K562 (cell line): ENCODE results near the gene SPAG17. TPM values are rescaled to one million over a fixed set of nuclear protein-coding genes. Genes with fewer than 3 reads are reported as not detected.

ENCODE experiments used
- ATAC-seq: fragments of 200-7000 bp; cut with Tn5 transposase; 3 replicates; pipeline ENCODE4 v1.9.1; 2020; ENCODE audit warnings: moderate library complexity
- BruUV-seq: library from RNA; stranded (reverse); fragments of 400-500 nt; replicated peaks from 2 replicates; lab custom pipeline; 2021; lab: Mats Ljungman, UMichigan
- CTCF ChIA-PET: fragments of 300-600 bp; formaldehyde crosslinking; extraction: SDS; loops from one replicate; lab custom pipeline; 2021; ENCODE audit warnings: low intra/inter-chr PET ratio; lab: Yijun Ruan, JAX
- POLR2A ChIA-PET: fragments of 300-600, 350-650 bp; sonication (Branson Sonifier 250); formaldehyde crosslinking; extraction: SDS; loops from one replicate; lab custom pipeline; 2021; ENCODE audit warnings: antibody characterized with exemption, inconsistent platforms; lab: Yijun Ruan, JAX
- DNase-seq, 4 experiments: peaks; one replicate each; pipeline versions ENCODE4 v3.0.0 to v3.0.0-alpha.2; 2011 to 2018; ENCODE audit warnings: low spot score in 3 of 4, mixed read lengths in 3 of 4; ENCODE audit errors: extremely low read depth in 1 of 4
- FAIRE-seq: peaks from 2 replicates; lab custom pipeline; 2011; peaks lifted over from hg19 to GRCh38; lab: Jason Lieb, UNC
- H2AFZ ChIP-seq: 2 replicates; pipeline ENCODE4 v1.6.0; 2011; ENCODE audit warnings: low read depth, low read length, control low read depth, inconsistent platforms
- H3K27ac ChIP-seq: fragments of 200-600 bp; 3 replicates; pipeline ENCODE4 v1.8.0; 2011; ENCODE audit warnings: low read depth, mild to moderate bottlenecking, control low read depth, inconsistent platforms, low read length, moderate library complexity, mixed read lengths; ENCODE audit errors: extremely low read depth
- H3K27me3 ChIP-seq, 2 experiments: fragments of 300-600 bp in 1 of 2; 2 replicates in 1 of 2; 3 replicates in 1 of 2; pipeline versions ENCODE4 v1.6.0 to v1.8.0; 2011; ENCODE audit warnings: inconsistent platforms in 2 of 2, low read length in 2 of 2, mild to moderate bottlenecking in 1 of 2, mixed read lengths in 1 of 2, moderate library complexity in 1 of 2; ENCODE audit not compliant: control insufficient read depth in 2 of 2, insufficient read depth in 2 of 2
- H3K36me3 ChIP-seq: fragments of 300-600 bp; 3 replicates; pipeline ENCODE4 v1.8.0; 2011; ENCODE audit warnings: mild to moderate bottlenecking, low read length, inconsistent platforms; ENCODE audit not compliant: control insufficient read depth, insufficient read depth
- H3K4me1 ChIP-seq, 2 experiments: fragments of 200-600 bp in 1 of 2; replicated peaks in 1 of 2; 2 replicates in 1 of 2; 3 replicates in 1 of 2; pipeline versions ENCODE4 v1.5.1 to v1.8.0; 2011; ENCODE audit warnings: inconsistent platforms in 2 of 2, low read length in 2 of 2, mild to moderate bottlenecking in 1 of 2, mixed read lengths in 1 of 2, moderate library complexity in 1 of 2; ENCODE audit not compliant: control insufficient read depth in 2 of 2, insufficient read depth in 2 of 2
- H3K4me2 ChIP-seq: 2 replicates; pipeline ENCODE4 v1.6.1; 2011; ENCODE audit warnings: low read length, control low read depth, inconsistent platforms, mixed read lengths; ENCODE audit not compliant: insufficient read depth
- H3K4me3 ChIP-seq: fragments of 200-600 bp; sonication (generic), shearing (Covaris generic); 2 replicates; pipeline ENCODE4 v1.5.1; 2016; ENCODE audit warnings: control low read depth, inconsistent platforms
- H3K79me2 ChIP-seq: fragments of 200-600 bp; 3 replicates; pipeline ENCODE4 v1.8.0; 2011; ENCODE audit warnings: low read length, inconsistent platforms; ENCODE audit not compliant: control insufficient read depth, insufficient read depth
- H3K9ac ChIP-seq, 2 experiments: 2 replicates each; pipeline versions ENCODE4 v1.6.0 to v1.6.1; 2011; ENCODE audit warnings: low read depth in 2 of 2, low read length in 2 of 2, control low read depth in 1 of 2, inconsistent platforms in 1 of 2, mild to moderate bottlenecking in 1 of 2, mixed read lengths in 1 of 2; ENCODE audit not compliant: insufficient read depth in 1 of 2
- H3K9me1 ChIP-seq: one replicate; pipeline ENCODE4 v1.6.0; 2011; ENCODE audit warnings: inconsistent platforms, mild to moderate bottlenecking, low read length, moderate library complexity; ENCODE audit not compliant: control insufficient read depth, insufficient read depth
- H3K9me3 ChIP-seq: replicated peaks from 2 replicates; pipeline ENCODE4 v1.5.1; 2011; ENCODE audit warnings: low read depth, low read length, inconsistent platforms; ENCODE audit not compliant: control insufficient read depth, insufficient read depth
- H4K20me1 ChIP-seq: replicated peaks from 2 replicates; pipeline ENCODE4 v1.6.1; 2011; ENCODE audit warnings: low read length, inconsistent platforms, mixed read lengths; ENCODE audit not compliant: control insufficient read depth, insufficient read depth
- BCL6 ChIP-seq: fragments of 250-450 bp; sonication (Bioruptor Pico); IDR thresholded peaks from 2 replicates; pipeline ENCODE4 v1.4.0; 2020
- CBX3 ChIP-seq, 2 experiments: IDR thresholded peaks; 1 replicate in 1 of 2; 2 replicates in 1 of 2; pipeline ENCODE4 v1.6.1; 2012; ENCODE audit warnings: inconsistent platforms in 2 of 2, low read length in 2 of 2, borderline replicate concordance in 1 of 2, control low read depth in 1 of 2
- CBX5 ChIP-seq: IDR thresholded peaks from 2 replicates; pipeline ENCODE4 v1.6.1; 2014; ENCODE audit warnings: low read depth, borderline replicate concordance
- DMBX1 ChIP-seq: fragments of 250-450 bp; sonication (Bioruptor Pico); IDR thresholded peaks from 2 replicates; pipeline ENCODE4 v1.8.0; 2022; ENCODE audit warnings: inconsistent platforms, mild to moderate bottlenecking, moderate library complexity, borderline replicate concordance
- KAT2B ChIP-seq: IDR thresholded peaks from one replicate; pipeline ENCODE4 v1.6.1; 2012; ENCODE audit warnings: low read depth, mild to moderate bottlenecking, control low read depth, inconsistent platforms, low read length, moderate library complexity
- NCOR1 ChIP-seq: fragments of 450-650 bp; IDR thresholded peaks from 2 replicates; pipeline ENCODE4 v1.6.1; 2016; ENCODE audit warnings: mild to moderate bottlenecking, moderate library complexity
- PYGO2 ChIP-seq: fragments of 450-650 bp; IDR thresholded peaks from 2 replicates; pipeline ENCODE4 v1.6.1; 2016; ENCODE audit warnings: mild to moderate bottlenecking, missing genetic modification characterization, moderate library complexity, missing compliant biosample characterization
- SMAD4 ChIP-seq: fragments of 250-450 bp; sonication (Bioruptor Pico); conservative IDR thresholded peaks from 2 replicates; pipeline ENCODE4 v1.8.0; 2021; ENCODE audit warnings: inconsistent platforms, mild to moderate bottlenecking, moderate library complexity
- STAG1 ChIP-seq: sonication (generic); formaldehyde crosslinking; IDR thresholded peaks from 2 replicates; pipeline ENCODE4 v1.5.0; 2020; ENCODE audit warnings: missing genetic modification reagents, borderline replicate concordance
- ZBTB8A ChIP-seq: fragments of 450-650 bp; IDR thresholded peaks from 2 replicates; pipeline ENCODE4 v1.6.1; 2018; ENCODE audit warnings: mild to moderate bottlenecking, moderate library complexity; ENCODE audit not compliant: partially characterized antibody
- ZC3H11A ChIP-seq: IDR thresholded peaks from 2 replicates; pipeline ENCODE4 v1.6.1; 2012; ENCODE audit warnings: low read depth, low read length, improper control_type of control experiment
- ZFX ChIP-seq: sonication (generic); formaldehyde crosslinking; IDR thresholded peaks from 2 replicates; pipeline ENCODE4 v1.8.0; 2022; ENCODE audit warnings: mild to moderate bottlenecking, missing genetic modification reagents, moderate library complexity
- ZNF143 ChIP-seq: sonication (generic); formaldehyde crosslinking; IDR thresholded peaks from 2 replicates; pipeline ENCODE4 v1.9.0; 2022; ENCODE audit warnings: mild to moderate bottlenecking, missing genetic modification reagents
- ZSCAN32 ChIP-seq: fragments of 450-650 bp; formaldehyde crosslinking; IDR thresholded peaks from 2 replicates; pipeline ENCODE4 v1.4.0; 2020; ENCODE audit warnings: mild to moderate bottlenecking, moderate library complexity
- WGBS: fragments of 100-300 bp; shearing (Covaris generic); methylation state at CpG from one replicate; pipeline ENCODE4 v1.1.6; 2016; ENCODE audit warnings: low coverage, mixed read lengths; ENCODE audit not compliant: insufficient coverage; ENCODE audit errors: missing lambda C conversion rate; 5-methylcytosine and 5-hydroxymethylcytosine counted together
- in situ Hi-C: fragments of 300-500 bp; cut with MboI; formaldehyde crosslinking; loops from 4 replicates; pipeline ENCODE4 v1.15.0; 2018; ENCODE audit warnings: inconsistent platforms, mixed read lengths
- intact Hi-C: fragments of 100-400 bp; cut with micrococcal nuclease; formaldehyde crosslinking; loops from 2 replicates; pipeline ENCODE4 v1.14.2; 2022
- polyA plus RNA-seq, 8 experiments: library from polyadenylated mRNA; depleted of rRNA in 4 of 8; stranded (reverse) in 5 of 8; unstranded in 3 of 8; fragments of >200 nt; fragmentation: Nextera tagmentation in 2 of 8; fragmentation: Illumina TruSeq in 1 of 8; extraction: Ambion mirVana in 2 of 8; extraction: Trizol in 1 of 8; gene quantifications; 2 replicates each; pipeline versions ENCODE4 v1.2.1 to v1.2.3, GENCODE V29; 2011 to 2014; ENCODE audit warnings: inconsistent platforms in 1 of 8, missing spikeins in 1 of 8
- total RNA-seq, 7 experiments: library from RNA; depleted of rRNA in 6 of 7; stranded (reverse); fragments of >200 nt in 6 of 7; fragmentation: Illumina TruSeq in 2 of 7; extraction: Trizol in 2 of 7; gene quantifications; 2 replicates each; pipeline versions ENCODE4 v1.2.1 to v1.2.3, GENCODE V29; 2011 to 2021; ENCODE audit warnings: low replicate concordance in 1 of 7
- TF ChIP-seq, protein P1 (sequence below): fragments of 250-450 bp; sonication (Bioruptor Pico); IDR thresholded peaks from 2 replicates; pipeline ENCODE4 v1.8.0; 2021; ENCODE audit warnings: mild to moderate bottlenecking, moderate library complexity
- TF ChIP-seq, protein P2 (sequence below): fragments of 450-650 bp; IDR thresholded peaks from 2 replicates; pipeline ENCODE4 v1.6.1; 2016
- TF ChIP-seq, protein P3 (sequence below): sonication (generic); formaldehyde crosslinking; IDR thresholded peaks from 2 replicates; pipeline ENCODE4 v1.8.0; 2022; ENCODE audit warnings: mild to moderate bottlenecking, missing genetic modification reagents

Gene SPAG17
- total and polyA plus RNA-seq, 9 of the 15 experiments (the other 6 are each of a cell fraction or from before 2014, with no cell fraction given), result 0.07 to 2.1 (median 1.5) TPM

DNA sequence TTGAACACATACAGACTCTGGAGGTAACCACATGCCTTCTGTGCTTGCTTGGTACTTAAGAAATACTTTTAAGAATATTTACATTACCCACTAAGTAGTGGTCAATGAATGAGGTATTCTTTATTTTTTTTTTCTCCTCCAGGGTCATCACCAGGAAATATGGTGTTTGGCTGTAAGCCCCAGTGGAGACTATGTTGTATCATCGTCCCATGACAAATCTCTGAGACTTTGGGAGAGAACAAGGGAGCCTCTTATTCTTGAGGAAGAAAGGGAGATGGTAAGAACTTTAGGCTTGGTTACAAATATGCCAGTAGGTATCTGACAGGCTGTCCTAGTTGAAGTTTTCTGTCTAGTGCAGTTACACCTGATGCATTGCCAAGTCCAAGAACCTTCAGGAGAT, 232.6 kb downstream of the SPAG17 start:
- FAIRE-seq, result no peak
- intact Hi-C loops, result no loop called here
- WGBS, result 100% methylated on average over 1 of the region's 1 CpG

More for the DNA sequence above, 232.6 kb downstream of the SPAG17 start:
- Histone ChIP-seq H3K9me1 (no peaks in the 10 kb centered on the region), H3K27me3 (no peaks in the 10 kb centered on the region), H3K4me2 (no peak overlapping the region), H4K20me1 (no peaks in the 10 kb centered on the region), H3K9ac (no peak overlapping the region), H3K79me2 (no peaks in the 10 kb centered on the region), H2AFZ (no peak overlapping the region), H3K36me3 (peaks cover 100% of the 10 kb centered on the region), H3K4me3 (no peak overlapping the region), H3K4me1 (no peaks in the 10 kb centered on the region), H3K27ac (no peak overlapping the region), H3K9me3 (no peaks in the 10 kb centered on the region)
- DNase-seq (no peak), ATAC-seq (no peak)
- TF ChIP-seq ZFX (CRISPR knock-in tag), result no peak
- TF ChIP-seq ZNF143 (CRISPR knock-in tag), result no peak
- TF ChIP-seq ZSCAN32, result no peak
- TF ChIP-seq DMBX1, result no peak
- TF ChIP-seq CBX3 (IDR thresholded peaks at IDR 0.05; ENCODE audit: borderline replicate concordance in 1 of 2, low read length in 2 of 2), result no peak
- no peak for TF ChIP-seq STAG1 (CRISPR knock-in tag)
- TF ChIP-seq CBX5, result no peak
- TF ChIP-seq NCOR1, result no peak
- TF ChIP-seq, protein P1, sequence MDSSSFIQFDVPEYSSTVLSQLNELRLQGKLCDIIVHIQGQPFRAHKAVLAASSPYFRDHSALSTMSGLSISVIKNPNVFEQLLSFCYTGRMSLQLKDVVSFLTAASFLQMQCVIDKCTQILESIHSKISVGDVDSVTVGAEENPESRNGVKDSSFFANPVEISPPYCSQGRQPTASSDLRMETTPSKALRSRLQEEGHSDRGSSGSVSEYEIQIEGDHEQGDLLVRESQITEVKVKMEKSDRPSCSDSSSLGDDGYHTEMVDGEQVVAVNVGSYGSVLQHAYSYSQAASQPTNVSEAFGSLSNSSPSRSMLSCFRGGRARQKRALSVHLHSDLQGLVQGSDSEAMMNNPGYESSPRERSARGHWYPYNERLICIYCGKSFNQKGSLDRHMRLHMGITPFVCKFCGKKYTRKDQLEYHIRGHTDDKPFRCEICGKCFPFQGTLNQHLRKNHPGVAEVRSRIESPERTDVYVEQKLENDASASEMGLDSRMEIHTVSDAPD (CRISPR knock-in tag), result no peak
- no peak for TF ChIP-seq ZC3H11A
- TF ChIP-seq, protein P2, sequence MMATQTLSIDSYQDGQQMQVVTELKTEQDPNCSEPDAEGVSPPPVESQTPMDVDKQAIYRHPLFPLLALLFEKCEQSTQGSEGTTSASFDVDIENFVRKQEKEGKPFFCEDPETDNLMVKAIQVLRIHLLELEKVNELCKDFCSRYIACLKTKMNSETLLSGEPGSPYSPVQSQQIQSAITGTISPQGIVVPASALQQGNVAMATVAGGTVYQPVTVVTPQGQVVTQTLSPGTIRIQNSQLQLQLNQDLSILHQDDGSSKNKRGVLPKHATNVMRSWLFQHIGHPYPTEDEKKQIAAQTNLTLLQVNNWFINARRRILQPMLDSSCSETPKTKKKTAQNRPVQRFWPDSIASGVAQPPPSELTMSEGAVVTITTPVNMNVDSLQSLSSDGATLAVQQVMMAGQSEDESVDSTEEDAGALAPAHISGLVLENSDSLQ, result no peak
- TF ChIP-seq KAT2B, result no peak
- no peak for TF ChIP-seq PYGO2 (tag)
- TF ChIP-seq SMAD4 (CRISPR knock-in tag), result no peak
- no peak for TF ChIP-seq ZBTB8A
- TF ChIP-seq, protein P3, sequence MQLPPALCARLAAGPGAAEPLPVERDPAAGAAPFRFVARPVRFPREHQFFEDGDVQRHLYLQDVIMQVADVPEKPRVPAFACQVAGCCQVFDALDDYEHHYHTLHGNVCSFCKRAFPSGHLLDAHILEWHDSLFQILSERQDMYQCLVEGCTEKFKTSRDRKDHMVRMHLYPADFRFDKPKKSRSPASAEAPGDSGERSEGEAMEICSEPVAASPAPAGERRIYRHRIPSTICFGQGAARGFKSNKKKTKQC, result no peak
- no peak for TF ChIP-seq BCL6 (CRISPR knock-in tag)
- BruUV-seq, result no TSS peak
- in situ Hi-C loops, result no loop called here
- CTCF ChIA-PET, result no interaction called here
- POLR2A ChIA-PET, result no interaction called here
